Spleen (tissue), 13 donors: Measurements from ENCODE around the gene ZSCAN5C. TPM values are rescaled to one million over a fixed set of nuclear protein-coding genes. Genes with fewer than 3 reads are reported as not detected.

Source experiments
- DNase-seq: peaks from one replicate; pipeline ENCODE4 v3.0.0-alpha.2; 2020
- H3K27ac ChIP-seq, 8 donors: fragments of 200-600 bp; sonication (generic) in 7 of 8; 1 replicate in 4 of 8; 2 replicates in 4 of 8; pipeline versions ENCODE4 v1.5.0 to v1.8.0; 2016 to 2021; ENCODE audit warnings: inconsistent platforms in 4 of 8, mild to moderate bottlenecking in 4 of 8, moderate library complexity in 1 of 8
- H3K27me3 ChIP-seq, 7 donors: fragments of 200-600 bp; sonication (generic) in 6 of 7; replicated peaks in 1 of 7; 1 replicate in 4 of 7; 2 replicates in 3 of 7; pipeline versions ENCODE4 v1.5.0 to v1.8.0; 2016 to 2021; ENCODE audit warnings: inconsistent platforms in 3 of 7, mild to moderate bottlenecking in 1 of 7
- H3K36me3 ChIP-seq, 6 donors: fragments of 200-600 bp; sonication (generic) in 5 of 6; 1 replicate in 4 of 6; 2 replicates in 2 of 6; pipeline versions ENCODE4 v1.5.0 to v1.8.0; 2016 to 2021; ENCODE audit warnings: inconsistent platforms in 2 of 6
- H3K4me1 ChIP-seq, 6 donors: fragments of 200-600 bp; sonication (generic) in 5 of 6; 1 replicate in 3 of 6; 2 replicates in 3 of 6; pipeline versions ENCODE4 v1.5.0 to v1.8.0; 2016 to 2021; ENCODE audit warnings: inconsistent platforms in 3 of 6
- H3K4me3 ChIP-seq, 8 donors: fragments of 200-600 bp; sonication (generic) in 7 of 8; 1 replicate in 4 of 8; 2 replicates in 4 of 8; pipeline versions ENCODE4 v1.5.0 to v1.8.0; 2016 to 2021; ENCODE audit warnings: inconsistent platforms in 4 of 8, mild to moderate bottlenecking in 4 of 8, moderate library complexity in 2 of 8
- H3K9me3 ChIP-seq, 8 donors: fragments of 200-600 bp; sonication (generic) in 7 of 8; 1 replicate in 4 of 8; 2 replicates in 4 of 8; pipeline versions ENCODE4 v1.5.0 to v1.8.0; 2016 to 2021; ENCODE audit warnings: inconsistent platforms in 4 of 8
- CTCF ChIP-seq, 11 experiments: fragments of 200-600 bp in 7 of 11; fragments of 450-650 bp in 4 of 11; sonication (generic) in 4 of 11; IDR thresholded peaks in 8 of 11; conservative IDR thresholded peaks in 3 of 11; 1 replicate in 7 of 11; 2 replicates in 4 of 11; pipeline versions ENCODE4 v1.4.0 to v1.8.0; 2016 to 2021; ENCODE audit warnings: antibody characterized with exemption in 11 of 11, inconsistent platforms in 4 of 11, mild to moderate bottlenecking in 1 of 11
- POLR2A ChIP-seq, 3 donors: fragments of 450-650 bp; IDR thresholded peaks; one replicate each; pipeline ENCODE4 v1.5.1; 2017; ENCODE audit warnings: antibody characterized with exemption in 3 of 3, mild to moderate bottlenecking in 1 of 3
- POLR2AphosphoS5 ChIP-seq, 3 donors: sonication (generic); formaldehyde crosslinking; IDR thresholded peaks; one replicate each; pipeline ENCODE4 v1.5.1; 2017; ENCODE audit warnings: antibody characterized with exemption in 3 of 3
- WGBS, 5 donors: extraction: QIAGEN DNeasy Blood & Tissue Kit in 3 of 5; methylation state at CpG; one replicate each; pipeline versions ENCODE4 v1.1.5 to v1.1.7; 2013 to 2018; 5-methylcytosine and 5-hydroxymethylcytosine counted together
- intact Hi-C: fragments of 100-400 bp; cut with DNase I; formaldehyde crosslinking; loops from one replicate; pipeline ENCODE4 v1.15.0; 2023; ENCODE audit warnings: low total_unique reads
- long read RNA-seq, 2 donors: transcript quantifications; one replicate each; lab custom pipeline, GENCODE V29; 2026
- polyA plus RNA-seq, 3 donors: library from polyadenylated mRNA; stranded (reverse); fragments of 200-250 nt; gene quantifications; one replicate each; pipeline ENCODE4 v1.2.1, GENCODE V29; 2013
- total RNA-seq, 7 donors: library from RNA; depleted of rRNA in 3 of 7; stranded (reverse); fragments of >200 nt in 3 of 7; fragmentation: NEBNext Ultra II Directional in 4 of 7; extraction: Animal tissue kit (Norgen Biotek cat#: 25700) in 4 of 7; gene quantifications; one replicate each; pipeline versions ENCODE4 v1.1.0 to v1.2.1, GENCODE V29; 2016 to 2021
- donor health status: healthy with polysubstance abuse.
- donor health status: DM: no; HTN: no; CAD: no; lungs with moderate emphysema.
- donor health status: DM: no; HTN: no; CAD: no.
- donor health status: Bipolar disorder and iron deficiency.
- donor health status: healthy.
- donor health status: DM: no; HTN: no; CAD: no.
- donor health status: DM: yes; HTN: yes; CAD: no.

Gene ZSCAN5C
- total RNA-seq, result not detected
- polyA plus RNA-seq, result not detected
- long read RNA-seq, donor 1, result 0 reads
- long read RNA-seq, donor 2, result 0 reads

GRCh38 chr19:56201973-56202372 lies at the start of gene ZSCAN5C:
Gene ZSCAN5C, plus strand, starts transcription at chr19:56202273. Its CDS starts 3,641 bp downstream, at chr19:56205914.
- Histone ChIP-seq H3K27me3 (no peaks in the 10 kb centered on the region), H3K9me3 (no peaks in the 10 kb centered on the region), H3K4me1 (no peaks in the 10 kb centered on the region), H3K36me3 (no peaks in the 10 kb centered on the region), H3K4me3 (no peak within 1 kb of the TSS), H3K27ac (no peak within 1 kb of the TSS)
- no peak for DNase-seq
- TF ChIP-seq POLR2A (IDR thresholded peaks at IDR 0.05), result no peak
- no peak for TF ChIP-seq POLR2AphosphoS5 (IDR thresholded peaks at IDR 0.05)
- TF ChIP-seq CTCF (IDR thresholded peaks at IDR 0.05 in 8 of 11, conservative IDR thresholded peaks at IDR 0.05 in 3 of 11), result no peak
- 59 to 72% (median 71%) methylated on average over 3 of the region's 3 CpGs for WGBS, 5 donors
- intact Hi-C loops, result no loop called here

GRCh38 chr19:56152644-56153043 lies 49.4 kb upstream of the ZSCAN5C start:
- Histone ChIP-seq H3K9me3 (no peaks in the 10 kb centered on the region), H3K27me3 (no peaks in the 10 kb centered on the region), H3K4me3 (no peak overlapping the region), H3K36me3 (peaks cover 0 to 73% (median 21%) of the 10 kb centered on the region in 6 donors), H3K27ac (no peak overlapping the region), H3K4me1 (peaks cover 0 to 13% (median 0%) of the 10 kb centered on the region in 6 donors)
- 78 to 91% (median 86%) methylated on average over 2 of the region's 2 CpGs for WGBS, 5 donors
- TF ChIP-seq CTCF (IDR thresholded peaks at IDR 0.05 in 8 of 11, conservative IDR thresholded peaks at IDR 0.05 in 3 of 11), result no peak
- no peak for TF ChIP-seq POLR2AphosphoS5 (IDR thresholded peaks at IDR 0.05)
- no peak for TF ChIP-seq POLR2A (IDR thresholded peaks at IDR 0.05)
- intact Hi-C loops, result no loop called here
- DNase-seq, result no peak

GRCh38 chr19:56153507-56153906 lies 48.6 kb upstream of the ZSCAN5C start:
- DNase-seq, result no peak
- WGBS, 5 donors, result 29 to 52% (median 48%) methylated on average over 6 of the region's 6 CpGs
- H3K36me3 ChIP-seq, result peaks cover 0 to 73% (median 14%) of the 10 kb centered on the region in 6 donors
- no peaks in the 10 kb centered on the region for H3K27me3 ChIP-seq
- no peak overlapping the region for H3K4me3 ChIP-seq
- TF ChIP-seq POLR2A (IDR thresholded peaks at IDR 0.05) (no peak), POLR2AphosphoS5 (IDR thresholded peaks at IDR 0.05) (no peak), CTCF (IDR thresholded peaks at IDR 0.05 in 8 of 11, conservative IDR thresholded peaks at IDR 0.05 in 3 of 11) (no peak)
- H3K9me3 ChIP-seq, result no peaks in the 10 kb centered on the region
- no peak overlapping the region for H3K27ac ChIP-seq
- H3K4me1 ChIP-seq, result peaks cover 0 to 13% (median 0%) of the 10 kb centered on the region in 6 donors
- intact Hi-C loops, result no loop called here

- intact Hi-C loops, result no loop called here
- Histone ChIP-seq H3K27ac (no peak overlapping the region), H3K27me3 (no peaks in the 10 kb centered on the region), H3K36me3 (peaks cover 0 to 76% (median 23%) of the 10 kb centered on the region in 6 donors), H3K9me3 (no peaks in the 10 kb centered on the region), H3K4me3 (no peak overlapping the region), H3K4me1 (peaks cover 0 to 13% (median 0%) of the 10 kb centered on the region in 6 donors)
- TF ChIP-seq POLR2AphosphoS5 (IDR thresholded peaks at IDR 0.05) (peak in 2 of 3 donors; percentile 6 to 21), CTCF (IDR thresholded peaks at IDR 0.05 in 8 of 11, conservative IDR thresholded peaks at IDR 0.05 in 3 of 11) (peak in 2 of 11 experiments; percentile 20 to 25), POLR2A (IDR thresholded peaks at IDR 0.05) (no peak)
- DNase-seq, result no peak
- WGBS, 5 donors, result 77 to 85% (median 82%) methylated on average over 7 to 17 of the region's 17 CpGs
Measured at GRCh38 chr19:56155124-56155687, 46.9 kb upstream of the ZSCAN5C start.
